Cerebellar cortex (tissue), 1 donor: ENCODE data around the gene DSEL.

Source experiments
- DNase-seq: peaks from one replicate; pipeline ENCODE4 v3.0.0-alpha.2; 2015; ENCODE audit warnings: low spot score

DSEL gene

DNA sequence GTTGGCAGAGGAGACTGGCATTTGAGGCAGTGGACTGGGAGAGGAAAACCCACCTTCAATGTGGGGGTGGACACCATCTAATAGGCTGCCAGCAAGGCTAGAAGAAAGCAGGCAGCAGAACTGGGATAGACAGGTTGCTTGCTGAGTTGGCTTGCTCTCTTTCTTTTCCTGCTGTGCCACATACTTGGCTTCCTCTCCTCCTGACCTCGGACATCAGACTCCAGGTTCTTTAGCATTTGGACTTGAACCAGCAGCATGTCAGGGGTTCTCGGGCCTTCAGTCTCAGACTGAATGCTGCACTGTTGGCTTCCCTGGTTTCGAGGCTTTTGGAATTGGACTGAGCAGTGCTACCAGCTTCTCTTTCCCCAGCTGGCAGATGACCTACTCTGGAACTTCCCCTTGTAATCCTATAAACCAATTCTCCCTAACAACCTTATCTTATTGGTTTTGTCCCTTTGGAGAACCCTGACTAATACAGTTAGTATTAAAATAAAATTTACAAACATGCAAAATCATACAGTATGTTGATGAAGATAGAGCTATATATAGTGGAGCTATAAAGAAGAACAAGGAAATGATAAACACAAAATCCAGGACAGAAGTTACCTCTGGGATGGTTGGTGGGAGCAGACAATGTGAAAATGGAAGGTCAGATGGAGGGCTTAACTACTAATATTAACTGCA is 15.9 kb downstream of the DSEL start:
- DNase-seq, result peak; percentile 69

DNA sequence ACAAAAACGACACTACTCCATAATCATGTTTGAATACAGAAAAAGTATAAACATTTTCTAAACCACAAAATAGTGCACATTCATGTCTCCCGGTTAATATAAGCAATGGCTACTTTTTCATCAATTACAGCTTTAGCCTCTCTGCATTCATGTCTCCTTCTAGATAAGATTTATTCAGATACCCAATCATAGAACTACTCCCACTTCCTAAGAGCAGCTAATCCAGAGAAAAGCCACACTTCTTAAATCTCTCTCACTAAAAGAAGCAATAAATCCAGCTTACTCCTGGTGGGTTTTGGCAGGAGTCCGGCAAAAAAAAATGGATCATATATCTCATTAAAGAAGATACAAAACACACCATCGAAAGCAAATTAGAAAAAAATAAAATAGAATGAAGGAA is 20.1 kb downstream of the DSEL start:
- no peak for DNase-seq

DNA sequence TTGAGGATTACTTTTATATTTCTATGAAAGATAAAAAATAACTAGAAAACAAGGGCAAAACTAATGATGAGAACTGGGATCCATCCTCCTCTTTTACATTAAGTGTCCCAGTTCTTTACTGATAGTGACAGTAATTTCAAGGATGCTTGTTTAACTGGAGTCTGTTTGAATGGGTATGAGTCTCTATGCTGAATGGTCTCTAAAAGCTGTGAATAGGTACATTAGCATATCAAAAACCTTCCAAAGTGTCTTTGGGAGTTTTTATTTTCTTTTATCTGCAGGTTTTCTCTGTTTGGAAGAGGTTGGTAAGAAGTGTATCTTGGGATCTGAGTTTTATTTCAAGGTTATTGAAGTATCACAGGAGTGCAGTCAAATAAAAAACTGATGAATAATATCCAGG is 30.0 kb downstream of the DSEL start:
- no peak for DNase-seq

DNA sequence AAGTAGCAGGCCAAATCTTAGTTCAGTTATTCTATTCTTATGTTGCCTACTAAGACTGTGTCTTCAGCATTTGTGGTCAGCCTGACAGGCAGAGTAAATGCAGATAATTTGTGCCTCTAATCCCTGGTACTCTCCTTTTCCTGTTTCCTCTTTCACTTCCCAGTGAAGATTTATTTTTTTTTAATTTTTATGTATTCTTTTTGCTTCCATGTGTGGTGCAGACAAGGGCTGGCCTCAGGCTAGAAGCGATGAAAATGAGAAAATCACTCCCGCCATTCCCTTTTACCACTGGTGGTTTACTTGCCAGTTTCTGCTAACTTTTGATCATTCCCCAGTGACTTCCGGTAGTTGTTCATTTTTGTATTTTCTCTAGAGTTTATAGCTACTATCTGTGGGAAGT is 30.9 kb downstream of the DSEL start:
- no peak for DNase-seq

DNA sequence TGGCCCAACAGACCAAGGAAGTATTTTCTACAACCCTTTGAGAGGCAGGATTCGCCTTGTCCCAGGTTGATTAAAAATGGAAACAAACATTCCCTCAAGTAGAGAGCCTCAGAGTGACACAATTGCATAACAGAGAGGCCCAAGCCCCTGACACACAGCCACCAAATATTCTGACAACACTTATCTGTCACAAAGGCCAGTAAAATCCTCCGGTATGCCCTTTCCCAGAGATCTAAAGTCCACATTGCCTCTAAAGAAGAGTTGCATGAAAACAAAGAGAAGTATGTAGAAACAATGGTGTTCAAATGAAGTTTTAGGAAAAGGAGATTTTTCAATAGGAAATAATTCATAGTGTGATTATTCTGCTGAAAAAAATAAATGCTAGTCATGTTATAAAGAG is 32.1 kb downstream of the DSEL start:
- no peak for DNase-seq

DNA sequence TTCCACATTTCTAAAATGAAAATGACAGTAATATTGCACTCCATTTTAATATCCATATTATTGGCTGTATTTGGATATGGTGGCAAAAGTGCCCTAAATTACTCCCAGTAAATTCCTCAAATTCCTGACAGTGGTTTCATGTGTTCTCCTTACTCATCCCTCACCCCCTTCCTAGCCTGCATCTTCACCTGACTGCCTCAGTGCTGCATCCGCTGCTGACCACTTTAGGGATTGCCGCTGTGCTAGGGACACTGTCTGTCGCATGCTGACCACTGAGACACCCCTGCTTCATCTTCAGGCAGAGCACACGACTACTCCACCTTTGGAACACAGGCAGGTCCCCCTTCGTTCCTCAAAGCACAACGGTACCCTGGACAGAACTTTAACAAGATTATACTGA is 32.6 kb downstream of the DSEL start:
- DNase-seq, result no peak

DNA sequence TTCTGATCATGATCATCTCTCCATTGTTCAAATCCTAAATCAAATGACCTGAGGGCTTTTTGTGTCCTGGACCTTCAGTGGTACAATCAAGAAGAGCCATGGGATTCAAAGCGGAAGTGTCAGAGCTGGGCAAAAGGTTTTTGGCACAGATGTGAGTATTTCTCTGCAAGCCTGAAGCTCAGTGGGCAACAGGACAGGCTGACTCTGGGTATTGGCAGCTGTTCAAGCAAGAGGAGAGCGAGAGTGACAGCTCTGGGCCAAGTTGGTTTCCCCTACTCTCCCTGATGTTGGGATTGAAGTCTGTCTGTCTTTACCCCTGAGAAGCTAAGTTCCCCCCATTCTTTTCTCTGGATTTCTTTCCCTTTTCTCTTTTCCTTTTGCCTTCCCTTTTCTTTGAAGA is 33.3 kb downstream of the DSEL start:
- DNase-seq, result peak; percentile 37

DNA sequence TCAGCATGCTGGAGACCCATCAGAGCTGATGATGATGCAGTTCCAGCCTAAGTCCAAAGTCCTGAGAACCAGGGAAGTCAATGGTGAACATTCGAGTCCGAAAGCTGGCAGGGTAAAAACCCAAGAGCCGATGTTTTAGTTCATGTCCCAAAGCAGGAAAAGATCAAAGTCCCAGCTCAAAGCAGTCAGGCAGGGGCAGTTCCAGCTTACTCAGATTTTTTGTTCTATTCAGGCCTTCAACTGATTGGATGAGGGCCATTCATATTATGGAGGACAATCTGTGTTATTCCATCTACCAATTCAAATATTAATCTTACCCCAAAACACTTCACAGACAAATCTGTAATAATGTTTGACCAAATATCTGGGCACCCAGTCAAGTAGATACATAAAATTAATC is 38.3 kb downstream of the DSEL start:
- no peak for DNase-seq

DNA sequence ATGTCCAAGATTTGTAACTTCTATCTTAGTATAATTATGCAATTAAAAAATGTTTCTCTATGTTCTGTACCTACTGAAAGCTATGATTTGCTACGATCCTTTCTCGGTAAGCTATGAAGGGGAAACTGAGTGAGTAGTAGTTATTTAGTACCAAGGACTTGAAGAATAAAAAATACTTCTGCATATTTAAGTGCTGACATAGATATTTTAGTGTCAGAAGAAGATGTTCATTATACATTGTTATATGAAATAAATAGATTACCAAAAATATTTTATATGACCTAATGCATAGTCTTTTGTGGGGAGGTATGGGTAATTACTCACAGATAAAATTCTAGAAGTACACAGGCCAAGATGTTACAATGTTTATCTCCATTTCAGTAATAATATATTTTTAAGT is 39.0 kb downstream of the DSEL start:
- DNase-seq, result no peak

DNA sequence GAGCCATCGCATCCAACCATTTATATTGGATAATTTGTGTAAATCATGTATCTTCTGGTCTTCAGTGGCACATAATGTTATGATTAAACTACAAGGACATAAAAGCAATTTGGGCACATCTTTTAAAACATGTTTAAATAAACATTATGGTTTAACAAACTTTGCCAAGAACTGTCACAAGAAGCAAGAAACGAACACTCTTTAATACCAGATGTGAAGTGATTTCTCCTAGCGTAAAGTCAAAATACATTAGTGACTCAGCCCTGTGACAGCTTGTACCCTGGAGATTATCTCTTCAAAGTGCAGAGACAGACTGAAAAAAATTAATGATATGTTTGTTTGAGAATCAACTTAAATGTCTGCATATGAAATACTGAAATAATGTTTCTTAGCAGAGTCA is 39.9 kb downstream of the DSEL start:
- no peak for DNase-seq

DNA sequence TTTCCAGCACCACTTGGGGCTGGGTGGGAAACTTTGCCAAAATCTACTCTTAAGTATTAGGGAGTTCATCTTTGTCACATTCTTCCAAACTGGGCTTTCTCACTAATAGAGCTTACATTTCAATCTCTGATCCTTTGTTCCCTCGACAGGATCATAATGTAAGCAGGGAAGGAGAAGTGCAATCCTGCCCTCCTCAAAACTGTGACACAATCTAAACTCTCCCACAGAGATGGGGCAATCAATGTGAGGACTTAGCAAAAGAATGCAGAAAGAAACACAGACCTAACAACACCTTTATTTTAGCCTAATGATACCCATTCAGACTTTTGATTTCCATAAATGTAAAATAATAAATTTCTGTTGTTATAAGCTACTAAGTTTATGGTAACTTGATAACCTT is 40.8 kb downstream of the DSEL start:
- DNase-seq, result no peak

DNA sequence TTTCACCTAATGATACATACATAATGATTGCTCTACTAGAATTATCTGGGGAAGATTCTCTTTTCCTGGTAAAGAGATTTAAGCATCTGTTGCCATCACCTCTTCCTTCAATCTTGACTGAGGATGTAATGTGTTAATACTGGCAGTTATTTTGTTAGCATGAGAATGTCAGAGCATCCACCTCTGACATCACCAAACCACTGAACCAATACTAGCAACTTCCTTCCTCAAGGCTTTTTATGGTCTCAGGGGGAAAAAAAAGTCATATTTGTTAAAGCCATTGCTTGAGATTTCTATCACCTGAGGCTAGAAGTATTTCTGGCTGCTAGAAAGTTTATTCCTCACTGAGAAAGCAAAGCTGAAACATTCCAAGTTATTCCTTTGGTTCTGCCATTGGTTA is 48.5 kb downstream of the DSEL start:
- DNase-seq, result no peak

DNA sequence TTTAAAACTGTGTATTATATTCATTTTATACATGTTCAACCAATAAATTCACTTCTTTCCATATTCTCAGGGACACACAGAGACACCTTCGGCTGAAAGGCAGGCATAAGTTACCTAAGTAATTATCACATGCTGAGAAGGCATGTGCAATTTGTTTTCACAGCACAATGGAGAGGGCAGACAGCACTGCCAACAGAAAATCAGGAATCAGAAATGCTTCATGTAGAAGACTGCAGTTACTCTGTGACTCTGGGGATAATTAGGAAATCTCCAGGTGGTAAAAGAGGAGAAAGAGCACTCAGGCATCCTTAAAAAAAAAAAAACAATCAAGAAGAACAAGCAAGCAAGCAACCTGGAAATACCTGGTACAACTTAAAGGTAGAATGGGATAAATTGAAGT is 49.3 kb downstream of the DSEL start:
- DNase-seq, result peak; percentile 5

DNA sequence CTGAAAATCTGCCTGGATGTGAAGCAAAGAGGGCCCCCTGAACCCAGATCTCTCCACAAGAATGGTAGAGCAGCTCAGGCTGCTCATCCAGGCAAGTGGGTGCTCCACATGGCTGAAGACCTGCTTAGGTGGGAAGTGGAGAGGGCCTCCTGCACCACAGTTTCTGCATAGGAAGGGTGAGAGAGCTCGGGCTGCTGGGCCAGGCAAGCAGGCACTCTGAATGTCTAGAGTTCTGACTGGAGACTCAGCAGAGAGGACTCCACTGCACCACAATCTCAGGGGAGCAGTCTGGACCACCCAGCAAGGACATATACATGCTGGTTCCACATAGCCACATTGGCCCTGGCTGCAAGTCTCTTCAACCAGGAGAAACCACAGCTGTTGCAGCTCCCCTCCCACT is 52.0 kb downstream of the DSEL start:
- DNase-seq, result no peak

DNA sequence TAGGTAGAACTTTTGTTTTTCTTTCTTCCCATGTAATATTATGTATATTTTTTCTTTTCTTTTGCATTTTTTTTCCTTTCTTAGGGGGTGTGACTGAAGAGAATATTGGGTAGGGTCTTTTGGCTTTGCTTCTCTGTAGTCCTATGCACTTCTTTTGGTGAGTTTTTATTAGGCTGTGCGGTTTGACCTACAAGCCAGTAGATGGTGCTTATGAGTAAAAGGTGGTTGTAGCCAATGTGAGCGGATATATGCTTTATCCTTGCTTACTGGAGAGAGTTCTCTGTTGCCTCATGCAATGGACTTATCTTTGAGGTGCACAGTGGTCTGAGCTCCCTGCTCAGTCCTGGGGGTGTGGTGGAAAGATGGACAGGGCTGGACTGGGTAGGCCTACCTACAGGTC is 52.7 kb downstream of the DSEL start:
- peak; percentile 7 for DNase-seq

DNA sequence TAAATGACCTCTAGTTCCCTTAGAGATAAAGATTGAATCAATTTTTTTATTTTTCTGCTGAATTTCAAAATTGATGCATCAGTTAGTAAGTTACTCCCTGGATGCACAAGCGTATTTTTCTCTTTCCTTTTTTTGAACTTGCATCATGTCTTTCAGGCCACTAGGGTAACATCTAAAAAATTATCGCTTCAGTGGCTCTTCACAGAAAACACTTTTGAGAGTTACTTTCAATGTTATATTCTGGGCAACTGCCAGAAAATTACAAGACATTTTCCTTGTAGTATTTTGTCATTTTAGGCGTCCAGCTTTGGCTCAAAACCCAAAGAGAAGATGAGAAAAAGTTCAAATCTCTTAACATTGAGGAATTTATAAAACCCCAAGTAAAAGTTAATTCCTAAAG is 59.8 kb downstream of the DSEL start:
- DNase-seq, result no peak
